ENCODE data around the gene MDK. TPM values are rescaled to one million over a fixed set of nuclear protein-coding genes. Genes with fewer than 3 reads are reported as not detected.
A peak's percentile ranks its signal among the peaks of the same experiment; 100 is the strongest.

MDK gene
- total RNA-seq, 2 donors from 2014 or later = 8.5 to 12.9 TPM

GRCh38 chr11:46357483-46357936, 24.0 kb upstream of the MDK start:
- H3K27ac Mint-ChIP-seq = peak overlapping the region; percentile 84
- H3K27me3 Mint-ChIP-seq = no peaks in the 10 kb centered on the region

GRCh38 chr11:46359953-46360352, 21.5 kb upstream of the MDK start:
- no peak for ATAC-seq (replicated peaks)
- H3K4me3 Mint-ChIP-seq = peak overlapping the region; percentile 92
- peak overlapping the region; percentile 94 for H3K27ac Mint-ChIP-seq
- no peaks in the 10 kb centered on the region for H3K9me3 Mint-ChIP-seq
- peaks cover 6% of the 10 kb centered on the region for H3K36me3 Mint-ChIP-seq (ENCODE audit: low read depth)
- H3K27me3 Mint-ChIP-seq = no peaks in the 10 kb centered on the region
- H3K4me1 Mint-ChIP-seq = peaks cover 22% of the 10 kb centered on the region

More at GRCh38 chr11:46357483-46357936, 24.0 kb upstream of the MDK start:
- Mint-ChIP-seq H3K4me3 (peak overlapping the region; percentile 61), H3K9me3 (no peaks in the 10 kb centered on the region), H3K4me1 (peaks cover 32% of the 10 kb centered on the region), H3K36me3 (ENCODE audit: low read depth) (peaks cover 9% of the 10 kb centered on the region)
- no peak for ATAC-seq (replicated peaks)

- Mint-ChIP-seq H3K27me3 (no peaks in the 10 kb centered on the region), H3K4me3 (peak overlapping the region; percentile 92), H3K27ac (peak overlapping the region; percentile 94), H3K36me3 (ENCODE audit: low read depth) (peaks cover 6% of the 10 kb centered on the region), H3K9me3 (no peaks in the 10 kb centered on the region), H3K4me1 (peaks cover 24% of the 10 kb centered on the region)
- peak; percentile 56 for ATAC-seq (replicated peaks)
Measured at GRCh38 chr11:46360878-46361277, 20.6 kb upstream of the MDK start.

GRCh38 chr11:46361283-46362155, 19.9 kb upstream of the MDK start:
- Mint-ChIP-seq H3K27ac (peak overlapping the region; percentile 94), H3K4me3 (peak overlapping the region; percentile 92), H3K27me3 (no peaks in the 10 kb centered on the region), H3K4me1 (peaks cover 19% of the 10 kb centered on the region), H3K9me3 (no peaks in the 10 kb centered on the region), H3K36me3 (ENCODE audit: low read depth) (peaks cover 5% of the 10 kb centered on the region)
- ATAC-seq (replicated peaks) = peak; percentile 96

GRCh38 chr11:46362156-46363030, 19.1 kb upstream of the MDK start:
- Mint-ChIP-seq H3K4me1 (peaks cover 14% of the 10 kb centered on the region), H3K27me3 (no peaks in the 10 kb centered on the region), H3K27ac (peak overlapping the region; percentile 94), H3K4me3 (peak overlapping the region; percentile 92), H3K9me3 (no peaks in the 10 kb centered on the region), H3K36me3 (ENCODE audit: low read depth) (peaks cover 4% of the 10 kb centered on the region)
- no peak for ATAC-seq (replicated peaks)

GRCh38 chr11:46363031-46363407, 18.4 kb upstream of the MDK start:
- Mint-ChIP-seq H3K27me3 (no peaks in the 10 kb centered on the region), H3K27ac (peak overlapping the region; percentile 94), H3K4me3 (peak overlapping the region; percentile 92), H3K9me3 (no peaks in the 10 kb centered on the region), H3K36me3 (ENCODE audit: low read depth) (peaks cover 9% of the 10 kb centered on the region), H3K4me1 (peaks cover 10% of the 10 kb centered on the region)
- ATAC-seq (replicated peaks) = no peak

GRCh38 chr11:46363455-46364005, 17.9 kb upstream of the MDK start:
- H3K27me3 Mint-ChIP-seq = no peaks in the 10 kb centered on the region
- H3K9me3 Mint-ChIP-seq = no peaks in the 10 kb centered on the region
- peaks cover 10% of the 10 kb centered on the region for H3K4me1 Mint-ChIP-seq
- ATAC-seq (replicated peaks) = no peak
- H3K27ac Mint-ChIP-seq = peak overlapping the region; percentile 26
- H3K36me3 Mint-ChIP-seq (ENCODE audit: low read depth) = peaks cover 13% of the 10 kb centered on the region
- no peak overlapping the region for H3K4me3 Mint-ChIP-seq

GRCh38 chr11:46364056-46364455, 17.4 kb upstream of the MDK start:
- Mint-ChIP-seq H3K27me3 (no peaks in the 10 kb centered on the region), H3K4me1 (peaks cover 10% of the 10 kb centered on the region), H3K9me3 (no peaks in the 10 kb centered on the region), H3K36me3 (ENCODE audit: low read depth) (peaks cover 19% of the 10 kb centered on the region), H3K4me3 (no peak overlapping the region), H3K27ac (peak overlapping the region; percentile 26)
- ATAC-seq (replicated peaks) = no peak

GRCh38 chr11:46364791-46365190, 16.7 kb upstream of the MDK start:
- Mint-ChIP-seq H3K4me3 (no peak overlapping the region), H3K9me3 (no peaks in the 10 kb centered on the region), H3K27me3 (no peaks in the 10 kb centered on the region), H3K27ac (peak overlapping the region; percentile 26), H3K4me1 (peaks cover 10% of the 10 kb centered on the region), H3K36me3 (ENCODE audit: low read depth) (peaks cover 26% of the 10 kb centered on the region)
- no peak for ATAC-seq (replicated peaks)

GRCh38 chr11:46366260-46366659, 15.2 kb upstream of the MDK start:
- Mint-ChIP-seq H3K27me3 (no peaks in the 10 kb centered on the region), H3K36me3 (ENCODE audit: low read depth) (peaks cover 35% of the 10 kb centered on the region), H3K4me3 (no peak overlapping the region), H3K9me3 (no peaks in the 10 kb centered on the region), H3K27ac (no peak overlapping the region), H3K4me1 (peaks cover 10% of the 10 kb centered on the region)
- ATAC-seq (replicated peaks) = no peak

GRCh38 chr11:46366661-46367161, 14.8 kb upstream of the MDK start:
- no peak for ATAC-seq (replicated peaks)
- H3K4me3 Mint-ChIP-seq = peak overlapping the region; percentile 32

GRCh38 chr11:46367244-46367915, 14.1 kb upstream of the MDK start:
- Mint-ChIP-seq H3K27ac (peak overlapping the region; percentile 65), H3K36me3 (ENCODE audit: low read depth) (peaks cover 46% of the 10 kb centered on the region), H3K4me1 (peaks cover 10% of the 10 kb centered on the region), H3K4me3 (peak overlapping the region; percentile 32), H3K9me3 (no peaks in the 10 kb centered on the region), H3K27me3 (no peaks in the 10 kb centered on the region)
- peak; percentile 86 for ATAC-seq (replicated peaks)

More at GRCh38 chr11:46366661-46367161, 14.8 kb upstream of the MDK start:
- Mint-ChIP-seq H3K27ac (peak overlapping the region; percentile 65), H3K27me3 (no peaks in the 10 kb centered on the region), H3K4me1 (peaks cover 10% of the 10 kb centered on the region), H3K9me3 (no peaks in the 10 kb centered on the region), H3K36me3 (ENCODE audit: low read depth) (peaks cover 40% of the 10 kb centered on the region)

GRCh38 chr11:46367916-46368267, 13.6 kb upstream of the MDK start:
- peaks cover 52% of the 10 kb centered on the region for H3K36me3 Mint-ChIP-seq (ENCODE audit: low read depth)
- no peaks in the 10 kb centered on the region for H3K27me3 Mint-ChIP-seq
- H3K9me3 Mint-ChIP-seq = no peaks in the 10 kb centered on the region
- no peak overlapping the region for H3K27ac Mint-ChIP-seq
- no peak overlapping the region for H3K4me3 Mint-ChIP-seq
- ATAC-seq (replicated peaks) = no peak
- H3K4me1 Mint-ChIP-seq = peaks cover 8% of the 10 kb centered on the region
